DND-41 (cell line): Measurements from ENCODE around the gene AGAP1.

Source experiments
- EZH2 ChIP-seq: IDR thresholded peaks from 3 replicates; pipeline ENCODE4 v1.6.1; 2012; ENCODE audit warnings: borderline replicate concordance, low read depth, mild to moderate bottlenecking, moderate library complexity, low read length, inconsistent platforms; ENCODE audit not compliant: severe bottlenecking
- TF ChIP-seq, protein P1 (sequence below): IDR thresholded peaks from 2 replicates; pipeline ENCODE4 v1.5.1; 2012; ENCODE audit warnings: borderline replicate concordance, low read length, moderate library complexity, mild to moderate bottlenecking; ENCODE audit not compliant: poor library complexity, severe bottlenecking; ENCODE audit errors: extremely low read depth

DNA sequence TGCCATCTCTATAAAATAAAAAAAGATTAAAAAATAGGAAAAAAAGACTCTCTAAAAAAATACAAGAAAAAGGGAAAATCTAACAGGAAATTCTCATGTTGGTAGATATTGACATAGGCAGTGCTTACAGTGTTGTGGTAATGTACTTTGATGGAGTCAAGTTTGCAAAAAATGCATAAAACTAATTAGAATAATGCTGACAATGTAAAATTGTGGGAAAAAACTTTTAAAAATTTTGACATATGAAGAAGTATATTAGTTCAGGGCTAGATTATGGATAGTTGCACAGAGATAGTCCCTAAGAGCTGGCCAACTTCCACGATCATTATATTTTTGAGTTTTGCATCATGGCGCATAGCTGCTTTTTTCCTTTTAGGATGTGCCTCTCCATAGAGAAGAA lies 601.7 kb downstream of the AGAP1 start:
- TF ChIP-seq, protein P1, sequence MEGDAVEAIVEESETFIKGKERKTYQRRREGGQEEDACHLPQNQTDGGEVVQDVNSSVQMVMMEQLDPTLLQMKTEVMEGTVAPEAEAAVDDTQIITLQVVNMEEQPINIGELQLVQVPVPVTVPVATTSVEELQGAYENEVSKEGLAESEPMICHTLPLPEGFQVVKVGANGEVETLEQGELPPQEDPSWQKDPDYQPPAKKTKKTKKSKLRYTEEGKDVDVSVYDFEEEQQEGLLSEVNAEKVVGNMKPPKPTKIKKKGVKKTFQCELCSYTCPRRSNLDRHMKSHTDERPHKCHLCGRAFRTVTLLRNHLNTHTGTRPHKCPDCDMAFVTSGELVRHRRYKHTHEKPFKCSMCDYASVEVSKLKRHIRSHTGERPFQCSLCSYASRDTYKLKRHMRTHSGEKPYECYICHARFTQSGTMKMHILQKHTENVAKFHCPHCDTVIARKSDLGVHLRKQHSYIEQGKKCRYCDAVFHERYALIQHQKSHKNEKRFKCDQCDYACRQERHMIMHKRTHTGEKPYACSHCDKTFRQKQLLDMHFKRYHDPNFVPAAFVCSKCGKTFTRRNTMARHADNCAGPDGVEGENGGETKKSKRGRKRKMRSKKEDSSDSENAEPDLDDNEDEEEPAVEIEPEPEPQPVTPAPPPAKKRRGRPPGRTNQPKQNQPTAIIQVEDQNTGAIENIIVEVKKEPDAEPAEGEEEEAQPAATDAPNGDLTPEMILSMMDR: no peak
- no peak for TF ChIP-seq EZH2
